ENCODE data around the gene GZMM. TPM values are rescaled to one million over a fixed set of nuclear protein-coding genes. Genes with fewer than 3 reads are reported as not detected.

GZMM gene
- polyA plus RNA-seq (2012; ENCODE audit: missing spikeins) = not detected

DNA sequence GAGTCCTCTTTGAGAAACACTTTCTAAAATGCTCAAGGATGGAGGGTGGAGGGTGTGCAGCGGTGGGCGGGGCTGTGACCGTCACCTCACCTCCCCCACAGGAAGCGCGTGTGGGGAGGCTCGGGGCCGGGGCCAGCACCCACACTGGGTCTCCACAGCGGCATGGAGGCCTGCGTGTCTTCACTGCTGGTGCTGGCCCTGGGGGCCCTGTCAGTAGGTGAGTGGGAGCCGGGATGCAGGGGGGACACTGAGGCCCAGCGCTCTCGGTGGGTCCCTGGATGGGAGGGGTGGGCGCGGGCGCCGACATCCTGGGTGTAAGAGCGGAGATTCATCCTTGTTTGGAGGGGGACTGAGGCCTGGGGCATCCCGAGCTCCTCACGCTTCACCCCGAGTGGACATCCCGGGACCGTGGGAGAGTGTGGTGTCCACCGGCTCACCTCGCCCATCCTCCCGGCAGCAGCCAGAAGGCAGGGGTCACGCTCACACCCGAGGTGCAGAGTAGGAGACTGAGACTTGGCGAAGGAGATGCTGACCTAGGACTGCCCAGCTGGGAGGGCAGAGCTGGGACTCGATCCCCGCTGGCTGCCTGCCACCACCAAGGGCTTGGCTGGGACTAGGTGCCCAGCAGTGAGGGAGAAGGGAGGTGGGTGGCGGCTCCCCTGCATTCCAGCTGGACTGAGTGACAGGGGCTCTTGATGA, at the start of gene GZMM:
GZMM (plus strand) TSS at position 144 of the 699 bp plus-strand sequence; CDS start at position 163, 19 bp downstream.
- TF ChIP-seq POLR2A (IDR thresholded peaks at IDR 0.05; ENCODE audit: low read depth, low read length) (no peak), POLR2AphosphoS5 (IDR thresholded peaks at IDR 0.05; ENCODE audit: low read depth, low read length) (no peak), TAF1 (IDR thresholded peaks at IDR 0.05; ENCODE audit: borderline replicate concordance, low read depth, low read length) (no peak)
- no peak for FAIRE-seq
- DNase-seq (ENCODE audit: insufficient read length) = no peak

DNA sequence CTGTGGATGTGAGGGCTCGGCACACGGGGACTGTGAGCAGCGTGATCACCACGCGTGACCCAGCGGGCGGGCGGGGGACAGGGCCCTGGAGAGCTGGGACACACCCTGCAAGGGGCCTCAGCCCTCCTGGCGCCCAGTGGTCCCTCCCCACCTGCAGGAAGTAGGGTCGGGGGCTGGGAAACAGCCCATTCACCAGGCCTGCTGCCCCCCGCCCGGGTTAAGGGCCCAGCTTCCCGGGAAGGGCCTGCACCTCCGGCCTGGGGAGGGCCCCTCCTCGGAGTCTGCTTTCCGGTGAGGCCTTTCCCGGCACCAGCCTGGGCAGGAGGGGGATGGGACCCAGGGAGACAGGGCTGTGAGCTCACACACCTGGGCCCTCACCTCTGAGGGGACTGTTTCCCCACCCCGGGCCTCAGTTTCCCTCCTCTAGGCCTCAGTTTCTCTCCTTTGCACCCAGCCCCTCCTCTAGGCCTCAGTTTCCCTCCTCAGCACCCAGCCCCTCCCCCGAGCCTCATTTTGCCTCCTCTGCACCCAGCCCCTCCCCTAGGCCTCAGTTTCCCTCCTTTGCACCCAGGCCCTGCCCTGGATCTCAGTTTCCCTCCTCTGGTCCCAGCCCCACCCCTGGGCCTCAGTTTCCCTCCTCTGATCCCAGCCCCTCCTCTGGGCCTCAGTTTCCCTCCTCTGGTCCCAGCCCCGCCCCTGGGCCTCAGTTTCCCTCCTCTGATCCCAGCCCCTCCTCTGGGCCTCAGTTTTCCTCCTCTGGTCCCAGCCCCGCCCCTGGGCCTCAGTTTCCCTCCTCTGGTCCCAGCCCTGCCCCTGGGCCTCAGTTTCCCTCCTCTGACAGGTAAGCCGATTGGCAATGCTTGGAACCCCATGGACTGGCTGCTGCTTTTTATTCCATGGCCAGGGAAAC, 49.4 kb upstream of the GZMM start:
- DNase-seq (ENCODE audit: insufficient read length) (no peak), FAIRE-seq (no peak)
- TF ChIP-seq TAF1 (IDR thresholded peaks at IDR 0.05; ENCODE audit: borderline replicate concordance, low read depth, low read length) (no peak), POLR2A (IDR thresholded peaks at IDR 0.05; ENCODE audit: low read depth, low read length) (no peak), POLR2AphosphoS5 (IDR thresholded peaks at IDR 0.05; ENCODE audit: low read depth, low read length) (no peak)

DNA sequence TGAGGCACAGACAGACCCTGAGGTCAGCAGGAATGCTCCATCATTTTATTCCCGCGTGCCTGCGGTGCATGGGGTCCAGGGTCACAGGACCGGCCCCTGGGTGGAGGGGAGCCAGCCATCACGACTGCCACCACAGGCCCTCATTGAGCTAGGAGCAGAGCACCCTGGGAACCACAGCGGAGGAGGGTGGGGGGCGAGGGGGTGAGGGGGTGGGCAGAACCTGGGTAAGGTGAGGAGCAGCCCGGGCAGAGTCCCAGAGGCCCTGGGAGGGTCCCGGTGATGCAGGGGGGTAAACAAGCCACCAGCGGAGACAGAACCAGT, 48.8 kb upstream of the GZMM start:
- FAIRE-seq (no peak), DNase-seq (ENCODE audit: insufficient read length) (no peak)
- TF ChIP-seq POLR2AphosphoS5 (IDR thresholded peaks at IDR 0.05; ENCODE audit: low read depth, low read length) = no peak
- TF ChIP-seq TAF1 (IDR thresholded peaks at IDR 0.05; ENCODE audit: borderline replicate concordance, low read depth, low read length) = no peak
- no peak for TF ChIP-seq POLR2A (IDR thresholded peaks at IDR 0.05; ENCODE audit: low read depth, low read length)

DNA sequence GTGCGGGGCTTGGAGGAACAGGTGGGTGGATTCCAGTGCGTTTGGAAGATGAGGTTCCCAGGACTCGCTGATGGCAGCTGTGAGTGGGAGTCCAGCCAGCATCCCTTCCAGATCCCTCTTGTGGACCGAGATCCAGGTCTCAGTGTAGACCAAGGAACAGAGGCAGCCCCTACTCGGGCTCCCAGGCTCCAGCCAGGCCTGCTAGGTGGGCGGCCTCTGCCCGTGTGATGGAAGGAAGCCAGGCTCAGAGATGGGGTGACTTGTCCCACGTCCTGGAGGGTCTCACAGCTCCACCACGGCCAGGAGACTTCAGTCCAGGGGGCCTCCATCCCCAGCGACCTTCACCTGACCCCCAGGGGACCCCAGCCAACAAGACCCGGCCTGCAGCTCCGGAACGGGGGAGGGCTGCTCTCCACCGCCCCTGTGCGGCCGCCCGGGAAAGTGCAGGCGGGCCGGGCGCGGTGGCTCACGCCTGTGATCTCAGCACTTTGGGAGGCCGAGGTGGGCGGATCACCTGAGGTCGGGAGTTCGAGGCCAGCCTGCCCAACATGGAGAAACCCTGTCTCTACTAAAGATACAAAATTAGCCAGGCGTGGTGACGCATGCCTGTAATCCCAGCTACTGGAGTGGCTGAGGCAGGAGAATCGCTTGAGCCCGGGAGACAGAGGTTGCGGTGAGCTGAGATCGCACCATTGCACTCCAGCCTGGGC, 48.3 kb upstream of the GZMM start:
- FAIRE-seq (no peak), DNase-seq (ENCODE audit: insufficient read length) (peak; percentile 63)
- no peak for TF ChIP-seq TAF1 (IDR thresholded peaks at IDR 0.05; ENCODE audit: borderline replicate concordance, low read depth, low read length)
- no peak for TF ChIP-seq POLR2A (IDR thresholded peaks at IDR 0.05; ENCODE audit: low read depth, low read length)
- no peak for TF ChIP-seq POLR2AphosphoS5 (IDR thresholded peaks at IDR 0.05; ENCODE audit: low read depth, low read length)

DNA sequence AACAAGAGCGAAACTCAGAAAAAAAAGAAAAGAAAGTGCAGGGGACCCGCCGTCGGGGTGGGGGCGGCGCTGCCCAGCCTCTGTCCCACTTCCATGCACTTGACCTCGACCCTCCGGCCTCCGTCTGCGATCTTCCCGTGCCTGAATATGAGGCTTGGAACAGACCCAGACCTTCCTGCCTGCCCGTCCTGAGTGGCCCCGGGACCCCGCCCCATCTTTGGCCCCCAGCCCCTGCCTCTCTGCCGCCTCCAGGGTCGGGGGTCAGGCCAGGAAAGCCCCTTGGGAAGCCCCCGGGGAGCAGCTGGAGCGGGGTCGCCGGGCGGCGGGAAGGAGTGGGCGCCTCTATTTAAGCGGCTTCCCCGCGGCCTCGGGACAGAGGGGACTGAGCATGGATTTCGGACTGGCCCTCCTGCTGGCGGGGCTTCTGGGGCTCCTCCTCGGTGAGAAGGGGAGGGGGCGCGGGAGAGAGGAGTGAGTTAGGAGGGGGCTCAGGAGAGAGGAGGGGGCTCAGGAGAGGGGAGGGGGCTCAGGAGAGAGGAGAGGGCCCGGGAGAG, 47.7 kb upstream of the GZMM start, which contains the start of gene MADCAM1:
MADCAM1 (plus strand) TSS at position 375 of the 554 bp plus-strand sequence; CDS start at position 389, 14 bp downstream.
- FAIRE-seq (no peak), DNase-seq (ENCODE audit: insufficient read length) (no peak)
- TF ChIP-seq TAF1 (IDR thresholded peaks at IDR 0.05; ENCODE audit: borderline replicate concordance, low read depth, low read length) = no peak
- no peak for TF ChIP-seq POLR2AphosphoS5 (IDR thresholded peaks at IDR 0.05; ENCODE audit: low read depth, low read length)
- no peak for TF ChIP-seq POLR2A (IDR thresholded peaks at IDR 0.05; ENCODE audit: low read depth, low read length)

DNA sequence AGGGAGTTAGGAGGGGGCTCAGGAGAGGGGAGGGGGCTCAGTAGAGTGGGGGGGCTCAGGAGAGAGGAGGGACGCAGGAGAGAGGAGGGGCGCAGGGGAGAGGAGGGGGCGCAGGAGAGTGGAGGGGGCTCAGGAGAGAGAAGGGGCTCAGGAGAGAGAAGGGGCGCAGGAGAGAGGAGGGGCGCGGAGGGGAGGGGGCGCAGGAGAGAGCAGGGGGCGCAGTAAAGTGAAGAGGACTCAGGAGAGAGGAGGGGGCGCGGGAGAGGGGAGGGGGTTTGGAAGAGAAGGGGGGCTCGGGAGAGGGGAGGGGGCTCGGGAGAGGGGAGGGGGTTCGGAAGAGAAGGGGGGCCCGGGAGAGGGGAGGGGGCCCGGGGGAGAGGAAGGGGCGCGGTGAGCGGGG, 46.9 kb upstream of the GZMM start:
- TF ChIP-seq TAF1 (IDR thresholded peaks at IDR 0.05; ENCODE audit: borderline replicate concordance, low read depth, low read length) (no peak), POLR2AphosphoS5 (IDR thresholded peaks at IDR 0.05; ENCODE audit: low read depth, low read length) (no peak), POLR2A (IDR thresholded peaks at IDR 0.05; ENCODE audit: low read depth, low read length) (no peak)
- DNase-seq (ENCODE audit: insufficient read length) (no peak), FAIRE-seq (no peak)

DNA sequence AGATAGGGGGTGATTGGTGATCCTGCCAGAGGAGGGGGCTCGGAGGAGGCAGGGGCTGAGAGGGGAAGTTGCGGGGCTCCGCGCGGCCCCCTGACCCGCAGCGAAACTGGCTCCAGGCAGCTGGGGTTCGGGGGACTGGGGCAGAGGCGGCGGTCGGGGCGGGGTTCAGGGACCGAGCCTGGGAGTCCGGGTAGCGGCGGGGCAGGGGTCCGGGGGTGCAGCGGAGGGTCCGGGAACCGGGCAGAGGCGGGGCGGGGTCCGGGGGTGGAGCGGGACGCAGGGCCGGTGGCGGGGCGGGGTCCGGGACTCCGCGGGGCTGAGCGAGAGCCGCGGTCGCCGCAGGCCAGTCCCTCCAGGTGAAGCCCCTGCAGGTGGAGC, 46.4 kb upstream of the GZMM start:
- FAIRE-seq (no peak), DNase-seq (ENCODE audit: insufficient read length) (no peak)
- no peak for TF ChIP-seq TAF1 (IDR thresholded peaks at IDR 0.05; ENCODE audit: borderline replicate concordance, low read depth, low read length)
- no peak for TF ChIP-seq POLR2AphosphoS5 (IDR thresholded peaks at IDR 0.05; ENCODE audit: low read depth, low read length)
- no peak for TF ChIP-seq POLR2A (IDR thresholded peaks at IDR 0.05; ENCODE audit: low read depth, low read length)

DNA sequence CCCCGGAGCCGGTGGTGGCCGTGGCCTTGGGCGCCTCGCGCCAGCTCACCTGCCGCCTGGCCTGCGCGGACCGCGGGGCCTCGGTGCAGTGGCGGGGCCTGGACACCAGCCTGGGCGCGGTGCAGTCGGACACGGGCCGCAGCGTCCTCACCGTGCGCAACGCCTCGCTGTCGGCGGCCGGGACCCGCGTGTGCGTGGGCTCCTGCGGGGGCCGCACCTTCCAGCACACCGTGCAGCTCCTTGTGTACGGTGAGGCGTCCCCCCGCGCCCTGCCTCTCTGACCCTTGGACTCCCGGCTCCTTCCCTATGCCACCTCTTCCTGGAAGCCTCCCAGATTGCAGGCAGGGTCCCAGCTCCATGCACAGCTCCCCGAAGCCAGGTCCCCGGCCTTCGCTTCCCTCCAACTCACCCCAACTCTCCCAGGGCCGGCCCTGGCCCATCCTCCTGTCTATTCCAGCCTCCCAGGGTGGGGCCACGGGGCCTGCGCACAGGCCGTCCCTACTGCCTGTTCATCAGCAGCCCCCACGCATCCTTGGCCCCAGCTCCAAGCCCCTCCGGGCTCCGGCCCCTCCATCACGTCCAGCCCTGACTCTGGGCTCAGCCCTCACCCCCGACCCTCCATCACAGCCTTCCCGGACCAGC, 45.9 kb upstream of the GZMM start:
- no peak for DNase-seq (ENCODE audit: insufficient read length)
- FAIRE-seq = no peak
- TF ChIP-seq POLR2AphosphoS5 (IDR thresholded peaks at IDR 0.05; ENCODE audit: low read depth, low read length) (no peak), TAF1 (IDR thresholded peaks at IDR 0.05; ENCODE audit: borderline replicate concordance, low read depth, low read length) (no peak), POLR2A (IDR thresholded peaks at IDR 0.05; ENCODE audit: low read depth, low read length) (no peak)

DNA sequence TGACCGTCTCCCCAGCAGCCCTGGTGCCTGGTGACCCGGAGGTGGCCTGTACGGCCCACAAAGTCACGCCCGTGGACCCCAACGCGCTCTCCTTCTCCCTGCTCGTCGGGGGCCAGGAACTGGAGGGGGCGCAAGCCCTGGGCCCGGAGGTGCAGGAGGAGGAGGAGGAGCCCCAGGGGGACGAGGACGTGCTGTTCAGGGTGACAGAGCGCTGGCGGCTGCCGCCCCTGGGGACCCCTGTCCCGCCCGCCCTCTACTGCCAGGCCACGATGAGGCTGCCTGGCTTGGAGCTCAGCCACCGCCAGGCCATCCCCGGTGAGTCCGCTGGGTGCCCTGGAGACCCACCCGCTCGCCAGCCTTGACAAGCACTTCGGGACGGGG, 45.4 kb upstream of the GZMM start:
- DNase-seq (ENCODE audit: insufficient read length) = no peak
- TF ChIP-seq POLR2A (IDR thresholded peaks at IDR 0.05; ENCODE audit: low read depth, low read length) = no peak
- no peak for TF ChIP-seq TAF1 (IDR thresholded peaks at IDR 0.05; ENCODE audit: borderline replicate concordance, low read depth, low read length)
- TF ChIP-seq POLR2AphosphoS5 (IDR thresholded peaks at IDR 0.05; ENCODE audit: low read depth, low read length) = no peak
- FAIRE-seq = no peak

DNA sequence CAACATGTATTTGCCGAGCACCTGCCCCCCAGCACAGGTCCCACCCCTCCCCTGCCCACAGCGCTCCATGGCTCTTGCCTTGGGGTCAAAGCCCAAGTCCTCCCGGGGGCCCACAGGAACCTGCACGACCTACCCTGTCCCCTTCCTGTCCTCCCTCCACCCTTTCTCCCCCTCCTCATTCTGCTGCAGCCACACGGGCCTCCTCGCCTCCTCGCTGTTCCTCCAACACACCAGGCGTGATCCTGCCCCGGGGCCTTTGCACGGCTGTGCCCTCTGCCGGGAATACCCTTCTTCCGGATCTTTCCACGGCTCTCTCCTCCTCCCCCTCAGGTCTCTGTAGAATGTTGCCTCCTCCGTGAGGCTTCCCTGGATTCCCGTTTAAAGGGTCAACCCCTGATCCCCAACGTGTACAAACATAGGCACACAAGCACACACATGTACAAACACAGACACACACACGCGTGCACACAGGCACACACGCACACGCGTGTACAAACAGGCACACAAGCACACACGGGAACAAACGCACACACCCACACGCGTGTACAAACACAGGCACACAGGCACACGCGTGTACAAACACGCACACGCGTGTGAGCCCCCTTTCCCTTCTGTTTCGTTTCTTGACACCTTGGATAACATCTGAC, 44.8 kb upstream of the GZMM start:
- TF ChIP-seq POLR2AphosphoS5 (IDR thresholded peaks at IDR 0.05; ENCODE audit: low read depth, low read length) (no peak), POLR2A (IDR thresholded peaks at IDR 0.05; ENCODE audit: low read depth, low read length) (no peak), TAF1 (IDR thresholded peaks at IDR 0.05; ENCODE audit: borderline replicate concordance, low read depth, low read length) (no peak)
- no peak for FAIRE-seq

More for the DNA sequence above, 44.8 kb upstream of the GZMM start:
- no peak for DNase-seq (ENCODE audit: insufficient read length)
